Parathyroid adenoma (tissue), 2 donors: Measurements from ENCODE around the gene SLC2A4.
A peak's percentile ranks its signal among the peaks of the same experiment; 100 is the strongest.

Source experiments
- H2AFZ ChIP-seq: fragments of 300-600 bp; sonication (generic); one replicate; pipeline ENCODE4 v1.7.0; 2017; ENCODE audit warnings: antibody characterized with exemption, mild to moderate bottlenecking
- H3K27ac ChIP-seq: fragments of 300-600 bp; sonication (generic); one replicate; pipeline ENCODE4 v1.7.0; 2017
- H3K27me3 ChIP-seq: fragments of 300-600 bp; sonication (generic); one replicate; pipeline ENCODE4 v1.7.0; 2017; ENCODE audit warnings: low read length; ENCODE audit not compliant: control insufficient read depth, insufficient read depth
- H3K36me3 ChIP-seq: fragments of 300-600 bp; sonication (generic); one replicate; pipeline ENCODE4 v1.7.0; 2017; ENCODE audit warnings: low read length; ENCODE audit not compliant: control insufficient read depth, insufficient read depth
- H3K4me1 ChIP-seq: fragments of 300-600 bp; sonication (generic); one replicate; pipeline ENCODE4 v1.7.0; 2017; ENCODE audit warnings: control low read depth
- H3K4me2 ChIP-seq: fragments of 300-600 bp; sonication (generic); one replicate; pipeline ENCODE4 v1.7.0; 2017; ENCODE audit warnings: low read length
- H3K4me3 ChIP-seq: fragments of 300-600 bp; sonication (generic); one replicate; pipeline ENCODE4 v1.7.0; 2017; ENCODE audit warnings: low read depth, low read length
- H3K79me2 ChIP-seq: fragments of 300-600 bp; sonication (generic); one replicate; pipeline ENCODE4 v1.7.0; 2017; ENCODE audit warnings: control low read depth
- H3K9ac ChIP-seq: fragments of 300-600 bp; sonication (generic); one replicate; pipeline ENCODE4 v1.7.0; 2017; ENCODE audit warnings: mild to moderate bottlenecking
- H3K9me3 ChIP-seq: fragments of 300-600 bp; sonication (generic); one replicate; pipeline ENCODE4 v1.7.0; 2017; ENCODE audit warnings: low read length; ENCODE audit not compliant: control insufficient read depth
- TF ChIP-seq, protein P1 (sequence below): fragments of 300-600 bp; sonication (generic); IDR thresholded peaks from one replicate; pipeline ENCODE4 v1.7.0; 2017; ENCODE audit warnings: antibody characterized with exemption, mild to moderate bottlenecking
- donor health status: primary hyperparathyroidism.

The SLC2A4 gene

GRCh38 chr17:7308625-7309433 lies 27.3 kb downstream of the SLC2A4 start:
- TF ChIP-seq, protein P1, sequence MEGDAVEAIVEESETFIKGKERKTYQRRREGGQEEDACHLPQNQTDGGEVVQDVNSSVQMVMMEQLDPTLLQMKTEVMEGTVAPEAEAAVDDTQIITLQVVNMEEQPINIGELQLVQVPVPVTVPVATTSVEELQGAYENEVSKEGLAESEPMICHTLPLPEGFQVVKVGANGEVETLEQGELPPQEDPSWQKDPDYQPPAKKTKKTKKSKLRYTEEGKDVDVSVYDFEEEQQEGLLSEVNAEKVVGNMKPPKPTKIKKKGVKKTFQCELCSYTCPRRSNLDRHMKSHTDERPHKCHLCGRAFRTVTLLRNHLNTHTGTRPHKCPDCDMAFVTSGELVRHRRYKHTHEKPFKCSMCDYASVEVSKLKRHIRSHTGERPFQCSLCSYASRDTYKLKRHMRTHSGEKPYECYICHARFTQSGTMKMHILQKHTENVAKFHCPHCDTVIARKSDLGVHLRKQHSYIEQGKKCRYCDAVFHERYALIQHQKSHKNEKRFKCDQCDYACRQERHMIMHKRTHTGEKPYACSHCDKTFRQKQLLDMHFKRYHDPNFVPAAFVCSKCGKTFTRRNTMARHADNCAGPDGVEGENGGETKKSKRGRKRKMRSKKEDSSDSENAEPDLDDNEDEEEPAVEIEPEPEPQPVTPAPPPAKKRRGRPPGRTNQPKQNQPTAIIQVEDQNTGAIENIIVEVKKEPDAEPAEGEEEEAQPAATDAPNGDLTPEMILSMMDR, result no peak
- H3K27ac ChIP-seq, result peak overlapping the region; percentile 96
- peak overlapping the region; percentile 97 for H3K4me3 ChIP-seq
- H3K9ac ChIP-seq, result peak overlapping the region; percentile 97
- H3K9me3 ChIP-seq, result no peaks in the 10 kb centered on the region
- H3K79me2 ChIP-seq, result peaks cover 34% of the 10 kb centered on the region
- peaks cover 17% of the 10 kb centered on the region for H3K4me1 ChIP-seq
- no peaks in the 10 kb centered on the region for H3K36me3 ChIP-seq
- H3K27me3 ChIP-seq, result no peaks in the 10 kb centered on the region
- peak overlapping the region; percentile 92 for H3K4me2 ChIP-seq
- H2AFZ ChIP-seq, result no peak overlapping the region

DNA sequence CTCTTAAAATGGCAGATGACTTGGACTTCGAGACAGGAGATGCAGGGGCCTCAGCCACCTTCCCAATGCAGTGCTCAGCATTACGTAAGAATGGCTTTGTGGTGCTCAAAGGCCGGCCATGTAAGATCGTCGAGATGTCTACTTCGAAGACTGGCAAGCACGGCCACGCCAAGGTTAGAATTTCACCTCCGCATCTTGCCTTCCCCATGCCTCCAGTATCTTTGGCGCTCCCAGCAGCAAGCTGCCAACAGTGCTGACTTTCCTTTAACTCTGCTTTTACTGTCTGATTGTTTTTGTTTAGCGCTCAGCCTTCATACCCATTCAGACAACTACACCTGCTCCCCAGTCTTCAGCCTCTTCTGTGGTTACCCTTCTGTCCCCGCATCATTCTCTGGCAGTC lies 28.1 kb downstream of the SLC2A4 start:
- no peaks in the 10 kb centered on the region for H3K9me3 ChIP-seq
- H2AFZ ChIP-seq, result no peak overlapping the region
- H3K4me1 ChIP-seq, result peaks cover 24% of the 10 kb centered on the region
- no peaks in the 10 kb centered on the region for H3K36me3 ChIP-seq
- H3K27me3 ChIP-seq, result no peaks in the 10 kb centered on the region
- peaks cover 42% of the 10 kb centered on the region for H3K79me2 ChIP-seq
- no peak overlapping the region for H3K9ac ChIP-seq
- TF ChIP-seq, protein P1, result no peak
- peak overlapping the region; percentile 92 for H3K4me2 ChIP-seq
- H3K4me3 ChIP-seq, result peak overlapping the region; percentile 97
- no peak overlapping the region for H3K27ac ChIP-seq

GRCh38 chr17:7311110-7311705 lies 29.7 kb downstream of the SLC2A4 start:
- Histone ChIP-seq H3K36me3 (no peaks in the 10 kb centered on the region), H3K4me2 (no peak overlapping the region), H3K27ac (no peak overlapping the region), H3K79me2 (peaks cover 42% of the 10 kb centered on the region), H3K4me3 (no peak overlapping the region), H3K27me3 (no peaks in the 10 kb centered on the region), H2AFZ (no peak overlapping the region), H3K4me1 (peaks cover 24% of the 10 kb centered on the region), H3K9me3 (no peaks in the 10 kb centered on the region), H3K9ac (no peak overlapping the region)
- TF ChIP-seq, protein P1, result no peak

DNA sequence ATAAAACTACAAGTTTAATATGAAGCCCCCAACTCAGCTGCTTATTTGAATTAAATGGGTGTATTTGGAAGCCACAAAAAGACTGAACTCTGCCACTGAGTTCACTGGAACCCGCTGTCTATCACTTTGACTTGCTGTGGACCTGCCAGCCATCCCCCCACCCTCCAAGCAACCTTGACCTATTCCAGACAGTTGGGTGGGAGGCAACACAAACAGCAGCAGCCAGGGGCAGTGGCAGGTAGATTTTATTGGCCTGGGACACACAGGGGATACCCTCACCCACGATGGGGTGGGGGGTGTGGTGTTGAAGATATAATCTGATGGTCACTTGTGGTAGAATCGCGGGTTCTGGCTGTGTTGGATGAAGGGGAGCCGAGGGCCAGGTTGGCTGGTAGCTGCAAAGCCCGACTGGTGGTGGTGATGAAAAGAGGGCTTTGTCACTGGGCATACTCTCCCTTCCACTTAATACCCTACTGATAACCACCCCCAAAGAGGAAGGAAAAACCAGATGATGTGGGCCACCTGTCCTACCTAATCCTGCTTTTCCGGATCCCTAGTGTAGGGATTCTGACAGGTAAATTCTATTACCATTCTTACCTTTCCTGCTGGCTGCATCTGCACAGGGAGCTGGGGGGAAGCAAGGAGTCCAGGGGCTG lies 31.0 kb downstream of the SLC2A4 start:
- Histone ChIP-seq H3K27ac (peak overlapping the region; percentile 16), H3K4me1 (peaks cover 24% of the 10 kb centered on the region), H3K4me2 (no peak overlapping the region), H3K4me3 (no peak overlapping the region), H3K9me3 (no peaks in the 10 kb centered on the region), H2AFZ (no peak overlapping the region), H3K27me3 (no peaks in the 10 kb centered on the region), H3K79me2 (peaks cover 42% of the 10 kb centered on the region), H3K9ac (no peak overlapping the region), H3K36me3 (no peaks in the 10 kb centered on the region)
- TF ChIP-seq, protein P1, result no peak
